Kidney (tissue), 14 donors: ENCODE data around the gene COL5A3. TPM values are rescaled to one million over a fixed set of nuclear protein-coding genes. Genes with fewer than 3 reads are reported as not detected.

Experiments
- DNase-seq, 5 donors: peaks; one replicate each; pipeline ENCODE4 v3.0.0-alpha.2; 2013 to 2020
- FAIRE-seq: peaks from 2 replicates; lab custom pipeline; 2012; peaks lifted over from hg19 to GRCh38; lab: Jason Lieb, UNC
- H3K27ac ChIP-seq, 2 donors: one replicate each; pipeline ENCODE4 v1.7.0; 2013; ENCODE audit warnings: low read depth in 2 of 2, low read length in 2 of 2, inconsistent platforms in 1 of 2
- H3K27me3 ChIP-seq: one replicate; pipeline ENCODE4 v1.7.1; 2013; ENCODE audit warnings: low read length, inconsistent platforms; ENCODE audit not compliant: control insufficient read depth, insufficient read depth
- H3K36me3 ChIP-seq, 3 donors: one replicate each; pipeline versions ENCODE4 v1.7.0 to v1.7.1; 2013; ENCODE audit warnings: low read length in 3 of 3, control low read depth in 1 of 3, inconsistent platforms in 1 of 3; ENCODE audit not compliant: insufficient read depth in 3 of 3, control insufficient read depth in 2 of 3
- H3K4me1 ChIP-seq, 3 donors: one replicate each; pipeline versions ENCODE4 v1.7.0 to v1.7.1; 2013; ENCODE audit warnings: low read length in 3 of 3, inconsistent platforms in 1 of 3, low read depth in 1 of 3; ENCODE audit not compliant: control insufficient read depth in 2 of 3, insufficient read depth in 2 of 3
- H3K4me3 ChIP-seq, 3 donors: one replicate each; pipeline versions ENCODE4 v1.7.0 to v1.8.1; 2013; ENCODE audit warnings: low read length in 3 of 3, control low read depth in 1 of 3, inconsistent platforms in 1 of 3
- H3K9ac ChIP-seq, 3 donors: one replicate each; pipeline versions ENCODE4 v1.7.0 to v1.7.1; 2013; ENCODE audit warnings: low read length in 3 of 3, control low read depth in 1 of 3, inconsistent platforms in 1 of 3
- H3K9me3 ChIP-seq, 3 donors: one replicate each; pipeline versions ENCODE4 v1.7.0 to v1.7.1; 2013; ENCODE audit warnings: low read length in 3 of 3, control low read depth in 1 of 3, inconsistent platforms in 1 of 3; ENCODE audit not compliant: control insufficient read depth in 2 of 3, insufficient read depth in 1 of 3
- intact Hi-C: fragments of 100-400 bp; cut with DNase I; formaldehyde crosslinking; loops from one replicate; pipeline ENCODE4 v1.11.1; 2022
- polyA plus RNA-seq: library from polyadenylated mRNA; stranded (reverse); fragments of 350-450 nt; fragmentation: Illumina TruSeq; extraction: RNeasy Lipid Tissue Mini Kit (QIAGEN cat#74804); gene quantifications from one replicate; pipeline ENCODE4 v1.2.3, GENCODE V29; 2014; ENCODE audit warnings: low read depth, low replicate concordance; ENCODE audit not compliant: insufficient read depth
- total RNA-seq: library from RNA; stranded (reverse); fragmentation: NEBNext Ultra II Directional; extraction: Animal tissue kit (Norgen Biotek cat#: 25700); gene quantifications from one replicate; pipeline ENCODE4 v1.2.1, GENCODE V29; 2021
- TF ChIP-seq, protein P1 (sequence below): IDR thresholded peaks from 3 replicates; pipeline ENCODE4 v1.5.1; 2012; ENCODE audit warnings: mild to moderate bottlenecking, moderate library complexity, borderline replicate concordance; ENCODE audit not compliant: insufficient read depth; ENCODE audit errors: extremely low read depth
- donor health status: control.
- donor health status: control.
- donor health status: control.
- donor health status: control.
- donor health status: control.
- donor health status: DM: yes; HTN: yes; CAD: no.
- donor health status: Normal renal cell carcinoma (clear cell type).

Gene COL5A3
- total and polyA plus RNA-seq, 2 donors from 2014 or later = 0.97 to 5.1 TPM

GRCh38 chr19:10021446-10021845, 11.1 kb upstream of the COL5A3 start:
- no peak for DNase-seq
- H3K27me3 ChIP-seq = no peaks in the 10 kb centered on the region
- intact Hi-C loops = no loop called here

GRCh38 chr19:10020851-10021250, 10.5 kb upstream of the COL5A3 start:
- no peak overlapping the region for H3K9ac ChIP-seq
- FAIRE-seq (no peak), DNase-seq (no peak)
- H3K9me3 ChIP-seq = no peaks in the 10 kb centered on the region
- intact Hi-C loops = no loop called here
- no peak overlapping the region for H3K27ac ChIP-seq
- TF ChIP-seq, protein P1, sequence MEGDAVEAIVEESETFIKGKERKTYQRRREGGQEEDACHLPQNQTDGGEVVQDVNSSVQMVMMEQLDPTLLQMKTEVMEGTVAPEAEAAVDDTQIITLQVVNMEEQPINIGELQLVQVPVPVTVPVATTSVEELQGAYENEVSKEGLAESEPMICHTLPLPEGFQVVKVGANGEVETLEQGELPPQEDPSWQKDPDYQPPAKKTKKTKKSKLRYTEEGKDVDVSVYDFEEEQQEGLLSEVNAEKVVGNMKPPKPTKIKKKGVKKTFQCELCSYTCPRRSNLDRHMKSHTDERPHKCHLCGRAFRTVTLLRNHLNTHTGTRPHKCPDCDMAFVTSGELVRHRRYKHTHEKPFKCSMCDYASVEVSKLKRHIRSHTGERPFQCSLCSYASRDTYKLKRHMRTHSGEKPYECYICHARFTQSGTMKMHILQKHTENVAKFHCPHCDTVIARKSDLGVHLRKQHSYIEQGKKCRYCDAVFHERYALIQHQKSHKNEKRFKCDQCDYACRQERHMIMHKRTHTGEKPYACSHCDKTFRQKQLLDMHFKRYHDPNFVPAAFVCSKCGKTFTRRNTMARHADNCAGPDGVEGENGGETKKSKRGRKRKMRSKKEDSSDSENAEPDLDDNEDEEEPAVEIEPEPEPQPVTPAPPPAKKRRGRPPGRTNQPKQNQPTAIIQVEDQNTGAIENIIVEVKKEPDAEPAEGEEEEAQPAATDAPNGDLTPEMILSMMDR = no peak
- no peak overlapping the region for H3K4me3 ChIP-seq
- no peaks in the 10 kb centered on the region for H3K27me3 ChIP-seq
- no peaks in the 10 kb centered on the region for H3K36me3 ChIP-seq
- H3K4me1 ChIP-seq = no peaks in the 10 kb centered on the region

More at GRCh38 chr19:10021446-10021845, 11.1 kb upstream of the COL5A3 start:
- TF ChIP-seq, protein P1 = no peak
- no peak for FAIRE-seq
- H3K36me3 ChIP-seq = no peaks in the 10 kb centered on the region
- H3K4me1 ChIP-seq = no peaks in the 10 kb centered on the region
- H3K9ac ChIP-seq = no peak overlapping the region
- no peaks in the 10 kb centered on the region for H3K9me3 ChIP-seq
- H3K27ac ChIP-seq = no peak overlapping the region
- no peak overlapping the region for H3K4me3 ChIP-seq

GRCh38 chr19:10019246-10019645, 8.9 kb upstream of the COL5A3 start:
- H3K36me3 ChIP-seq = no peaks in the 10 kb centered on the region
- H3K4me1 ChIP-seq = no peaks in the 10 kb centered on the region
- TF ChIP-seq, protein P1 = no peak
- no peaks in the 10 kb centered on the region for H3K9me3 ChIP-seq
- intact Hi-C loops = no loop called here
- no peak overlapping the region for H3K9ac ChIP-seq
- H3K27ac ChIP-seq = no peak overlapping the region
- DNase-seq (no peak), FAIRE-seq (no peak)
- no peaks in the 10 kb centered on the region for H3K27me3 ChIP-seq
- H3K4me3 ChIP-seq = no peak overlapping the region

GRCh38 chr19:10018786-10019185, 8.5 kb upstream of the COL5A3 start:
- FAIRE-seq (no peak), DNase-seq (no peak)
- TF ChIP-seq, protein P1 = no peak
- Histone ChIP-seq H3K4me3 (no peak overlapping the region), H3K36me3 (no peaks in the 10 kb centered on the region), H3K4me1 (no peaks in the 10 kb centered on the region), H3K9me3 (no peaks in the 10 kb centered on the region), H3K9ac (no peak overlapping the region), H3K27ac (no peak overlapping the region), H3K27me3 (no peaks in the 10 kb centered on the region)
- intact Hi-C loops = no loop called here
